Stimulated activated CD8-positive, alpha-beta memory T cell treated with anti-CD3 and anti-CD28 coated beads, Interleukin-4, amount 100 ng/mL, for 4 hours (primary cell): ENCODE results near the gene COX6A1.

Experiments
- DNase-seq, 2 donors: peaks; one replicate each; pipeline ENCODE4 v3.0.0-alpha.2; 2020; ENCODE audit warnings: low read depth in 2 of 2, low spot score in 1 of 2

Gene COX6A1

DNA sequence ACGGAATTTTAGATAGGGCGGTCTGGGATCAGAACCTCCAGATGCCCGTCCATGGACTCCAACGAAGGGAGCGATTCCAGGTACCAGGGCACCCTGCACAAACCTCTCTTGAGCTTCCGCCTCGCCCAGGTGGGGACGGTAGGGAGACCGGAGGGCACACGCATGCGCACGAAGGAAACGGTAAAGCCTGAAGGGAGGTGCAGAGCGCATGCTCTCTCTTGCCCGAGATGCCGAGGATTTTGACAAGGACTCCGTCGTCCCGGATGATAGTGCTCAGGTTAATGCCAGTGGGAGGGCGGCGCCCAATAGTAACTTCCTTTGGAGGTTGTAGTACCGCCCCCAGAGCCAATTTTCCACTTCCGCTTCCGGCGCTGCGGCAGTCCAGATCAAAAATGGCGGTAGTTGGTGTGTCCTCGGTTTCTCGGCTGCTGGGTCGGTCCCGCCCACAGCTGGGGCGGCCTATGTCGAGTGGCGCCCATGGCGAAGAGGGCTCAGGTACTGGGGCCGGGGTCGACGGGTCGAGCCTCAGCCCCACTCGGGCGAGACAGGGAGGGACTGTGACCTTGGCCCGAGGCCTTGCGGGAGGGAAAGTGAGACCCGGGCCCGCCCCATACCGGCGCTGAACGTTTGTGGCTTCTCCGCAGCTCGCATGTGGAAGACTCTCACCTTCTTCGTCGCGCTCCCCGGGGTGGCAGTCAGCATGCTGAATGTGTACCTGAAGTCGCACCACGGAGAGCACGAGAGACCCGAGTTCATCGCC lies at the start of gene COX6A1:
COX6A1 (plus strand) TSS at position 379 of the 760 bp plus-strand sequence; CDS start at position 393, 14 bp downstream.
- peak; percentile 95 for DNase-seq

DNA sequence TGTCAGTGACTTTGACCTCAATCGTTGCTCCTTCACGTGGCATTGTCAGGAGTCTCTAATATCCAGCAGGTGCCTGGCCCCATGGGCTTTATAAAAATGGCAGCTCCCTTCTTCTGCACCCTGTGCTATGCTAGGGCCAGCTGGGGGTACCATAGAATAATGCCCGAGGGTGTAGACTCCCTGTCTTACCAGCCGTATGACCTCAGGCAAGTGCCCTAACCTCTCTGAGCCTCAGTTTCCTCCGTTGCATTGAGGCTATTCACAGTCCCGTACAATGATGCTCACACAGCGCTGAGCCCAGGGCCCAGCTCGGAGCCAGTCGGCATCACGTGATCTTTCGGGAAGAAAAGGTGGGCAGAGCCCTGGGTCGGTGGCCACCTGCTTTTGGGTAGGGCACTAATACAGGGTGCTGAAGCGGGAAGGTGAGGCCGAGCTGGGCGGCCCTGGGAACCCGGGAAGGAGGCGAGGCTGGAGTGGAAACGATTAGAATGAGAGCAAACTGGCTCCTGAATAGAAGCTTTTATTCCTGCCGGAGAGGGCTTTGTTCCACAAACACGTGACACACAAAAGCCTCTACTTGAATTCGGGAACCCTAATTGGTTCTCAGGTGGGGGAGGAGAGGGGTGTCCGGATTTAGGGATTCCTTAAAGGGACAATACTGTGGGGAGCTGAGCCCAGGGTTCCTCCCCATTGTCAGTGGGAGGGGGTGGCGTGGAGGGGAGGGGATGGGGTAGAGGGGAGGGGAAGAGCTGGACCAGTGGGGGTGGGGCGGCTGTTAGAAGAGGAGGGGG lies 49.0 kb upstream of the COX6A1 start:
- no peak for DNase-seq

DNA sequence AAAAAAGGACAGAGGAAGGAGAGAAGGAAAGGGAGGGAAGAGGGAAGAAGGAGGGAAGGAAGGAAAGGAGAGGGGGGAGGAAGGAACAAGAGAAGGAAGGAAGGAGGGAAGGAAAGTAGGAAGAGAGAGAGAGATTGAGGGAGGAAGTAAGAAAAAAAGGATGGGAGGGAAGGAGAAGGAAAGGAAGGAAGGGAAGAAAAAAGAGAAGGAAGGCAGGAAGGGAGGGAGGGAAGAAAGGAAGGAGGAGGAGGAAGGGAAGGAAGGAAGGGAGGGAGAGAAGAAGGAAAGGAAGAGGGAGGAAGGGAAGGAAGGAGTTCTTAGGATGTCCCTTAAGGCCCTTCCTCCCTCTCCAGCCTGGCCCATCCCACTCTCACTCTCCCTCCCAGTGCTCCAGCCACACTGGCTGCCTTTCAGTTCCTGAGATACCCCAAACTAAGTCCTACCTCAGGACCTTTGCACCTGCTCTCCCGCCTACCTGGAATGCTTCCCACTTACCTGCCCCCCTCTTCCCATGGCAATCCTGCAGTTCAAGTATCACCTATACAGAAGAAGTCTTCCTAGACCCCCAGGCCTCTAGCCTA lies 47.3 kb upstream of the COX6A1 start:
- no peak for DNase-seq

- DNase-seq = no peak
Measured at GRCh38 chr12:120394483-120395367, 43.2 kb upstream of the COX6A1 start.

DNA sequence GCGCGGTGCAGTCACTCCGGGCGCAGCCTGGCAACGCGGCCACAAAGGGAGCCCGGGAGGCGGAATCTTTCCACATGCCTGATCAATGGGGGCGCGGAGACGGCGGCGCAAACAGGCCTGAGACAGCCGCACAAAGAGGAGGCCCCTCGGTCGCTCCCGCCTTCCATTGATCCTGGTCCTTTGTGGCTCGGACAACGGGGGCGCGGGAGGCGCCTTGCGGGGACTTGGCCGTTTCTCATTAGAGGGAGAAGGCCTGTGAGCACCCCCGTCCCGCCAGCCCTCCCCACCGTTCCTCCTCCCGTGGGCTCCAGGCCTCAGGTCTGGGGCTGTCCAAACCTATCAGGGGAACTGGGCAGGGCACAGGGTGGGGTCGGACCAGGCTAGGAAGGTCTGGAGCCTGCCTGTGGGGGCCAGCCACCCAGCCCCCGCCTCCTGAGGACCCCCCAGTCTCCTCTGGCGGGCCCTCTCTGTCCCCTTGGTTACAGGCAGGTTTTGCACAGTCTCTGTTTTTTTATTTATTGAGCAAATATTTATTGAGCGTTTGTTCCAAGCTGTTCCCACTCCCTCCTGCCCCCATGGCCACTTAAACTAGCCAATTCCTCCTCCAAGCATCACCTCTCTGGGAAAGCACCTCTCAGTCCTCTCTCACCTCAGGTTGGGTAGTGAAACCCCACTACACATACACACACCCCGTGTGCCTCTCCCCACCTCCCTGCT lies 39.9 kb upstream of the COX6A1 start:
- no peak for DNase-seq

GRCh38 chr12:120399531-120399930 lies 38.4 kb upstream of the COX6A1 start:
- DNase-seq = no peak

GRCh38 chr12:120402217-120402616 lies 35.7 kb upstream of the COX6A1 start:
- DNase-seq = no peak

DNA sequence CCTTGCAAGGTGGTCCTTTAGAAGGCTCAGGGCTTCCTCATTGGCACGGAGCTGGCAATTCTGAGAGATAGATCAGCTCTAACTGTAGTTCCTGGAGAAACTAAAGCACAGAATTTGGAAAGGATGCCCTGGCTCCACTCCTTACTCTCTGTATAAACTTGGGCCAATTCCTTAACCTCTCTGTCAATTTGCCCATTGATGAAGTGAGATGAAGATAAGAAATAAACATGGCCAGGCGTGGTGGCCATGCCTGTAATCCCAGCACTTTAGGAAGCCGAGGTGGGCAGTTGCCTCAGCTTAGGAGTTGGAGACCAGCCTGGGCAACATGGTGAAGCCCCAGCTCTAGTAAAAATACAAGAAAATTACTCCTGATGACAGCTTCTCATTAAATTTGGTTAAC lies 34.0 kb upstream of the COX6A1 start:
- DNase-seq = no peak

DNA sequence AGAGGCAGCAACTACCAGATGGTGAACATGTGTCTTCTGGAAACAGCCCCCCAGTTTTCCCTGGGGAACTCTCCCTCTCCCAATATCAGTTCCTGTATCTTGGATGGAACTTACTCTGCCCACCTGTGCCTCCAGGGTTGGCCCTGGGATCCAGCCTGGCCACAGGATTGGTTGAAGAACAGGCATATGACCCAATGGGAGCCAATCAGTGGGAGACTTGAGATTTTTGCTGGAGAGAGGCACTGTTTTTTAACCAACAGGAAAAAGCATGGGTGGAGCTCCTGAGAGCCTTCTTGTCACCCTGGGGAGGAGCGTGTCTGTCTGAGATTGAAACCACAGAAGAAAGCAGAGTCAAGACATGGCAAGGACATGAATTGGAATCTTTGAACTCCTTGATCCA lies 33.6 kb upstream of the COX6A1 start:
- no peak for DNase-seq

GRCh38 chr12:120406069-120406468 lies 31.8 kb upstream of the COX6A1 start:
- no peak for DNase-seq

- DNase-seq = no peak
Measured at GRCh38 chr12:120406553-120406952, 31.4 kb upstream of the COX6A1 start.

DNA sequence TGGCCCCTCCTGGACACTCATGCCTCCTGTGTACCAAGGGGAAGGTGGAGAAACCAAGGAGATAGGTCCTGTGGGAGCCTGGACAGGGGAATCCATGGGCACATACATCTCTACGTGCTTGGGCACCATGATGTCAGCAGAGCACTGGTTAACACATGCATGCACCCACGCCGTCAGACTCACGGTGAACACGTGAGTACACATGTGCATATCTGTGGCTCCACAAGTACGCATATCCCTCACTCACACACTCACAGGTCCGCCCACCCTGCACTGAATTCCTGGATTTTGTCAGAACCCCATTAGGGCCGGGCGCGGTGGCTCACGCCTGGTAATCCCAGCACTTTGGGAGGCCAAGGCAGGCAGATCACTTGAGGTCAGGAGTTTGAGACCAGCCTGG lies 29.1 kb upstream of the COX6A1 start:
- DNase-seq = no peak

GRCh38 chr12:120412421-120412820 lies 25.5 kb upstream of the COX6A1 start:
- no peak for DNase-seq

- DNase-seq = no peak
Measured at GRCh38 chr12:120413901-120414695, 23.8 kb upstream of the COX6A1 start.

- no peak for DNase-seq
Measured at GRCh38 chr12:120416490-120417216, 21.3 kb upstream of the COX6A1 start.

DNA sequence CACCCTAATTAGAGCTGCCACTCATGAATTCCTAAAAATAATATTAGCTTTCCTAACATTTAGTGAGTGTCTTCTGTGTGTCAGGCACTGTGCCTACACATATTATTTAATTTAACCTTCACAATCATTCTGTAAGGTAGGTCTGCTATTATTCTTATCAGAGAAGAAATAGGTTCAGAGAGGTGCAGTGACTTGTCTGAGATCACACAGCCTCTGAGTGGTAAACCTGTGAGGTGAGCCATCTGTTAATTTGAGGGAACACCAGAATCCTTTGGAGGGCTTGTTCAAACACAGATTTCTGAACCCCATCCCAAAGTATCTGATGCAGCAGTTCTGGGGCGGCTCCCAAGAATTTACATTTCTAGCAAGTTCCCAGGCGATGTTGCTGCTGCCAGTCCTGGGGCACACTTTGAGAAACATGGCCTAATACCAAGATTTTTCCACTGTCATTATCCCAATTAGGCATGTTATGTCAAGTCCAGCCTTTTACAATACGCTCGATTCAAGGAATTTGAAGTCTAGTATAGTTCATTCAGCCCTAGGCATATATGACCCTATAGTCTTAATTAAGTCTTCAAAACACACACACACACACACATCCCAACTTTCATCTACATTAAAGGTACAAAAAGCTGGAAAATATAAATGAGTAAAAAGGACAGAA lies 19.9 kb upstream of the COX6A1 start:
- DNase-seq = no peak

- no peak for DNase-seq
Measured at GRCh38 chr12:120421701-120422100, 16.2 kb upstream of the COX6A1 start.

- no peak for DNase-seq
Measured at GRCh38 chr12:120422892-120423456, 14.9 kb upstream of the COX6A1 start.
